ENCODE data around the gene CCDC201.
"Not testable (repeated sequence)": the region's sequence is repeated elsewhere in the genome, so short reads cannot be mapped to it uniquely, and the experiment has no call there.

GRCh38 chr7:45814216-45815118, 58.4 kb downstream of the CCDC201 start:
- TF ChIP-seq CTCF (conservative IDR thresholded peaks at IDR 0.05 in 1 of 2, IDR thresholded peaks at IDR 0.05 in 1 of 2; ENCODE audit: extremely low read depth in 1 of 2, insufficient read depth in 1 of 2, low read depth in 1 of 2, low read length in 2 of 2); EZH2 (IDR thresholded peaks at IDR 0.05; ENCODE audit: borderline replicate concordance, low read length): not testable (repeated sequence)
